Left lung (tissue), 10 donors: ENCODE data around the gene NECAB2. TPM values are rescaled to one million over a fixed set of nuclear protein-coding genes. Genes with fewer than 3 reads are reported as not detected.
"Not testable (repeated sequence)": the region's sequence is repeated elsewhere in the genome, so short reads cannot be mapped to it uniquely, and the experiment has no call there.

Source experiments
- ATAC-seq: fragments of 200-7000 bp; cut with Tn5 transposase; one replicate; pipeline ENCODE4 v1.9.1; 2020; ENCODE audit warnings: moderate library complexity
- DNase-seq, 4 donors: peaks; one replicate each; pipeline ENCODE4 v3.0.0-alpha.2; 2013 to 2020
- H3K27ac ChIP-seq, 2 donors: fragments of 200-600 bp; sonication (generic) in 1 of 2; one replicate each; pipeline versions ENCODE4 v1.5.0 to v1.8.0; 2020 to 2021
- H3K27me3 ChIP-seq, 2 donors: fragments of 200-600 bp; sonication (generic) in 1 of 2; one replicate each; pipeline versions ENCODE4 v1.5.0 to v1.8.0; 2020 to 2021
- H3K36me3 ChIP-seq, 2 donors: fragments of 200-600 bp; sonication (generic) in 1 of 2; one replicate each; pipeline versions ENCODE4 v1.5.0 to v1.8.0; 2020 to 2021
- H3K4me1 ChIP-seq, 2 donors: fragments of 200-600 bp; one replicate each; pipeline ENCODE4 v1.8.0; 2021
- H3K4me3 ChIP-seq, 2 donors: fragments of 200-600 bp; sonication (generic) in 1 of 2; one replicate each; pipeline versions ENCODE4 v1.5.0 to v1.8.0; 2020 to 2021; ENCODE audit warnings: mild to moderate bottlenecking in 1 of 2
- H3K9me3 ChIP-seq, 2 donors: fragments of 200-600 bp; sonication (generic) in 1 of 2; one replicate each; pipeline versions ENCODE4 v1.5.0 to v1.8.0; 2020 to 2021
- CTCF ChIP-seq, 2 donors: fragments of 200-600 bp; sonication (generic) in 1 of 2; IDR thresholded peaks; one replicate each; pipeline versions ENCODE4 v1.5.0 to v1.8.0; 2021; ENCODE audit warnings: antibody characterized with exemption in 2 of 2
- intact Hi-C, 2 donors: fragments of 100-400 bp; cut with DNase I; formaldehyde crosslinking; loops; one replicate each; pipeline versions ENCODE4 v1.11.2 to v1.14.2; 2022
- polyA plus RNA-seq, 6 donors: library from polyadenylated mRNA; unstranded; fragments of 120-200 nt; gene quantifications; one replicate each; pipeline ENCODE4 v1.2.1, GENCODE V29; 2013; ENCODE audit not compliant: insufficient read length in 6 of 6
- total RNA-seq, 2 donors: library from RNA; stranded (reverse); fragmentation: NEBNext Ultra II Directional; extraction: Animal tissue kit (Norgen Biotek cat#: 25700); gene quantifications; one replicate each; pipeline ENCODE4 v1.2.1, GENCODE V29; 2021
- donor health status: DM: no; HTN: yes; CAD: no.
- donor health status: DM: no; HTN: no; CAD: no.

NECAB2 gene
- total and polyA plus RNA-seq, 8 donors: 0.17 to 0.79 (median 0.42) TPM

GRCh38 chr16:83948914-83949723 lies 18.9 kb upstream of the NECAB2 start:
- peaks cover 16 to 20% of the 10 kb centered on the region in 2 donors for H3K4me1 ChIP-seq
- no peaks in the 10 kb centered on the region for H3K36me3 ChIP-seq
- ATAC-seq: no peak
- H3K27ac ChIP-seq: no peak overlapping the region
- TF ChIP-seq CTCF (IDR thresholded peaks at IDR 0.05): no peak
- no peaks in the 10 kb centered on the region for H3K9me3 ChIP-seq
- intact Hi-C loops: no loop called here
- DNase-seq: no peak
- H3K27me3 ChIP-seq: no peaks in the 10 kb centered on the region
- H3K4me3 ChIP-seq: no peak overlapping the region

DNA sequence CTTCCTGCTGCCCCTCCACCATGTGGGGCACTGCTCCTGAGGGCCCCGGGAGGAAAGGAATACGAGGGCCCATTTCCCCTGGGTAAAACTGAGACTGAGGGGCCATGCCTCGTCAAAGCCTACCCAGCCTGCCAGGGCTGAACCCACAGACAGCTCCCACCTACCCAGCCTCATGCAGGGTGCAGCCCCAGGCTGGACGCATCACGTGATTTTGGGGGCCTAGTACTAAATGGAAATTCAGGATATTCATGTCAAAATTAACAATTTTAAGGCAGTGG lies 18.4 kb upstream of the NECAB2 start:
- DNase-seq: no peak
- intact Hi-C loops: no loop called here
- no peaks in the 10 kb centered on the region for H3K9me3 ChIP-seq

GRCh38 chr16:83950862-83951399 lies 17.1 kb upstream of the NECAB2 start:
- intact Hi-C loops, H3K27ac ChIP-seq, H3K36me3 ChIP-seq, ATAC-seq, H3K27me3 ChIP-seq, H3K4me3 ChIP-seq, H3K9me3 ChIP-seq, DNase-seq: not testable (repeated sequence)
- H3K4me1 ChIP-seq: peaks cover 20 to 28% of the 10 kb centered on the region in 2 donors

More for the DNA sequence above, 18.4 kb upstream of the NECAB2 start:
- ATAC-seq: no peak
- H3K27me3 ChIP-seq: no peaks in the 10 kb centered on the region
- H3K4me1 ChIP-seq: peaks cover 20 to 25% of the 10 kb centered on the region in 2 donors
- no peaks in the 10 kb centered on the region for H3K36me3 ChIP-seq
- no peak overlapping the region for H3K27ac ChIP-seq
- H3K4me3 ChIP-seq: no peak overlapping the region
- TF ChIP-seq CTCF (IDR thresholded peaks at IDR 0.05): no peak

DNA sequence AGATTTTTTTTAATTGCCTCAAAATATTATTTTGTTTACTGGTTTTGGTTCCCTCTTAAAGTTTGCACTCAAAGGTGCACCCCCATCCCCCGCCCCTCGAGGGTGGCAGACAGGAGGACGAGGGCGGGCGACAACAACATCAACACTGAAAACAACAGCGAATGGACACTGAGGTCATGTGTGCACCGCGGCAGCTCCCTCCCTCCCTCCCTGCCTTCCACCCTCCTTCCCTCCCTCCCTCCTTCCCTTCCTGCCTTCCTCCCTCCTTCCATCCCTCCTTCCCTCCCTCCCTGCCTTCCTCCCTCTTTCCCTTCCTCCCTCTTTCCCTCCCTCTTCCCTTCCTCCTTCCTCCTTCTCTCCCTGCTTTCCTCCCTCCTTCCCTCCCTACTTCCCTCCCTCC lies 16.5 kb upstream of the NECAB2 start:
- intact Hi-C loops: no loop called here
- Histone ChIP-seq H3K27ac (no peak overlapping the region), H3K4me1 (peaks cover 20 to 31% of the 10 kb centered on the region in 2 donors), H3K27me3 (no peaks in the 10 kb centered on the region), H3K9me3 (no peaks in the 10 kb centered on the region), H3K4me3 (no peak overlapping the region), H3K36me3 (no peaks in the 10 kb centered on the region)
- TF ChIP-seq CTCF (IDR thresholded peaks at IDR 0.05): no peak
- ATAC-seq: no peak
- DNase-seq: no peak

GRCh38 chr16:83952587-83952939 lies 15.5 kb upstream of the NECAB2 start:
- peak; percentile 2 for ATAC-seq
- Histone ChIP-seq H3K27me3 (no peaks in the 10 kb centered on the region), H3K36me3 (peaks cover 0 to 1% of the 10 kb centered on the region in 2 donors), H3K27ac (peak overlapping the region; percentile 85), H3K4me3 (peak overlapping the region; percentile 47 to 57), H3K4me1 (peaks cover 20 to 36% of the 10 kb centered on the region in 2 donors), H3K9me3 (no peaks in the 10 kb centered on the region)
- no peak for TF ChIP-seq CTCF (IDR thresholded peaks at IDR 0.05)
- intact Hi-C loops: no loop called here
- peak in 1 of 4 donors; percentile 77 for DNase-seq
